ENCODE measurements around the gene FCGBP. TPM values are rescaled to one million over a fixed set of nuclear protein-coding genes. Genes with fewer than 3 reads are reported as not detected.

FCGBP gene
- total RNA-seq: 1,000 to 10,000 TPM; 1,609 to 4,808 (median 4,422) TPM
- long read RNA-seq, donor 1, full-length matches to known transcripts: 12 of 560 reads
- long read RNA-seq, donor 1, partial matches to known transcripts: 524 of 560 reads
- long read RNA-seq, donor 1, other reads (novel, unspliced or antisense): 24 of 560 reads
- long read RNA-seq, donor 2, partial matches to known transcripts: 206 of 224 reads
- long read RNA-seq, donor 2, other reads (novel, unspliced or antisense): 17 of 224 reads

GRCh38 chr19:39934584-39935363 is at the start of gene FCGBP:
FCGBP (minus strand) TSS chr19:39934634.
- ATAC-seq: peak; percentile 81

GRCh38 chr19:39983695-39984300 is 49.4 kb upstream of the FCGBP start:
- Histone ChIP-seq H3K4me3 (no peak overlapping the region), H3K36me3 (ENCODE audit: low read depth) (peaks cover 7% of the 10 kb centered on the region), H3K9me3 (peaks cover 30% of the 10 kb centered on the region), H3K4me1 (ENCODE audit: low read depth) (no peaks in the 10 kb centered on the region)
- DNase-seq: no peak
- intact Hi-C loops (cut with DNase I, micrococcal nuclease): no loop called here
- no peak for ATAC-seq
- no peak for TF ChIP-seq CTCF (IDR thresholded peaks at IDR 0.05)

More at GRCh38 chr19:39934584-39935363, at the start of gene FCGBP:
- DNase-seq: peak; percentile 91 to 93 (median 92)
- intact Hi-C loops (cut with DNase I, micrococcal nuclease): no loop called here
- Histone ChIP-seq H3K9me3 (no peaks in the 10 kb centered on the region), H3K36me3 (ENCODE audit: low read depth) (no peaks in the 10 kb centered on the region), H3K4me1 (ENCODE audit: low read depth) (peaks cover 15% of the 10 kb centered on the region), H3K4me3 (no peak within 1 kb of the TSS)
- TF ChIP-seq CTCF (IDR thresholded peaks at IDR 0.05): no peak

- Histone ChIP-seq H3K36me3 (ENCODE audit: low read depth) (peaks cover 7% of the 10 kb centered on the region), H3K4me1 (ENCODE audit: low read depth) (no peaks in the 10 kb centered on the region), H3K9me3 (peaks cover 30% of the 10 kb centered on the region), H3K4me3 (no peak overlapping the region)
- TF ChIP-seq CTCF (IDR thresholded peaks at IDR 0.05): no peak
- ATAC-seq (no peak), DNase-seq (no peak)
- intact Hi-C loops (cut with DNase I, micrococcal nuclease): no loop called here
Observed at GRCh38 chr19:39982883-39983282, 48.4 kb upstream of the FCGBP start.

- intact Hi-C loops (cut with DNase I, micrococcal nuclease): no loop called here
- no peak overlapping the region for H3K4me3 ChIP-seq
- H3K9me3 ChIP-seq: no peaks in the 10 kb centered on the region
- TF ChIP-seq CTCF (IDR thresholded peaks at IDR 0.05): no peak
- peaks cover 6% of the 10 kb centered on the region for H3K4me1 ChIP-seq (ENCODE audit: low read depth)
- peaks cover 15% of the 10 kb centered on the region for H3K36me3 ChIP-seq (ENCODE audit: low read depth)
- DNase-seq: no peak
- no peak for ATAC-seq
Observed at GRCh38 chr19:39974377-39975155, 40.1 kb upstream of the FCGBP start.

- ATAC-seq (no peak), DNase-seq (peak in 1 of 3 donors; percentile 65)
- intact Hi-C loops (cut with DNase I, micrococcal nuclease): no loop called here
- peak overlapping the region; percentile 52 for H3K4me3 ChIP-seq
- H3K9me3 ChIP-seq: no peaks in the 10 kb centered on the region
- peaks cover 6% of the 10 kb centered on the region for H3K4me1 ChIP-seq (ENCODE audit: low read depth)
- H3K36me3 ChIP-seq (ENCODE audit: low read depth): peaks cover 15% of the 10 kb centered on the region
- no peak for TF ChIP-seq CTCF (IDR thresholded peaks at IDR 0.05)
Observed at GRCh38 chr19:39971380-39972035, 37.1 kb upstream of the FCGBP start.

Data from mucosa of descending colon (tissue), 3 donors.